ENCODE data around the gene NT5DC3.

Gene NT5DC3

DNA sequence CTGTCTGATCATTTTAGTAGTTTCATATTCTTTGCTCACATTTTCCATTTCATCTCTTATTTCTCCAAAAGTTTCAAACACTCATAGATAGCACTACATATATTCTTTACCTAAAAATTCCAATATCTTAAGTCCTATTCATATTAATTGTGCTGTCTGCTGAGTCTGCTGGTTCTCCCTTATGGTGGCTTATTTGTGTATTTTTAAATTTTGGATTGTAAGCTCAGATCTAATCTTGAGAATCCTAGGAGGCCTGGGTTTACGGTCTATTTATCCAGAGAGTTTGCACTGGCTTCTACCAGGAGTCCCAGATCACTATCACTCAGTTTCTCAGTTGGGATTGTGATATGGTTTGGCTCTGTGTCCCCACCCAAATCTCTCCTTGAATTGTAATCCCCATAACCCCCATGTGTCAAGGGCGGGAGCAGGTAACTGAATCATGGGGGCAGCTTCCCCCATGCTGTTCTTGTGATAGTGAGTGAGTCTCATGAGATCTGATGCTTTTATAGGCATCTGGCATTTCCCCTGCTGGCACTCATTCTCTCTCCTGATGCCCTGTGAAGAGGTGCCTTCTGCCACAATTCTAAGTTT, 10.2 kb downstream of the NT5DC3 start:
- Histone ChIP-seq H3K4me2 (ENCODE audit: low read depth, low read length) (no peak overlapping the region), H3K4me1 (ENCODE audit: low read length) (no peaks in the 10 kb centered on the region), H3K79me2 (ENCODE audit: low read length) (peaks cover 84% of the 10 kb centered on the region), H3K9ac (ENCODE audit: low read length) (no peak overlapping the region), H3K36me3 (replicated peaks; ENCODE audit: insufficient read depth, low read length) (no peaks in the 10 kb centered on the region), H3K27me3 (replicated peaks; ENCODE audit: insufficient read depth, low read length) (no peaks in the 10 kb centered on the region), H3F3A (ENCODE audit: insufficient read depth, low read length) (no peaks in the 10 kb centered on the region), H4K20me1 (ENCODE audit: insufficient read depth, low read length) (no peaks in the 10 kb centered on the region), H2AFZ (ENCODE audit: low read length) (no peak overlapping the region), H3K27ac (ENCODE audit: low read length) (no peak overlapping the region), H3K4me3 (ENCODE audit: low read length) (no peak overlapping the region), H3K9me3 (replicated peaks; ENCODE audit: insufficient read depth, low read length) (no peaks in the 10 kb centered on the region), H3K9me2 (replicated peaks; ENCODE audit: insufficient read depth, low read length) (no peaks in the 10 kb centered on the region)
- TF ChIP-seq, protein P1, sequence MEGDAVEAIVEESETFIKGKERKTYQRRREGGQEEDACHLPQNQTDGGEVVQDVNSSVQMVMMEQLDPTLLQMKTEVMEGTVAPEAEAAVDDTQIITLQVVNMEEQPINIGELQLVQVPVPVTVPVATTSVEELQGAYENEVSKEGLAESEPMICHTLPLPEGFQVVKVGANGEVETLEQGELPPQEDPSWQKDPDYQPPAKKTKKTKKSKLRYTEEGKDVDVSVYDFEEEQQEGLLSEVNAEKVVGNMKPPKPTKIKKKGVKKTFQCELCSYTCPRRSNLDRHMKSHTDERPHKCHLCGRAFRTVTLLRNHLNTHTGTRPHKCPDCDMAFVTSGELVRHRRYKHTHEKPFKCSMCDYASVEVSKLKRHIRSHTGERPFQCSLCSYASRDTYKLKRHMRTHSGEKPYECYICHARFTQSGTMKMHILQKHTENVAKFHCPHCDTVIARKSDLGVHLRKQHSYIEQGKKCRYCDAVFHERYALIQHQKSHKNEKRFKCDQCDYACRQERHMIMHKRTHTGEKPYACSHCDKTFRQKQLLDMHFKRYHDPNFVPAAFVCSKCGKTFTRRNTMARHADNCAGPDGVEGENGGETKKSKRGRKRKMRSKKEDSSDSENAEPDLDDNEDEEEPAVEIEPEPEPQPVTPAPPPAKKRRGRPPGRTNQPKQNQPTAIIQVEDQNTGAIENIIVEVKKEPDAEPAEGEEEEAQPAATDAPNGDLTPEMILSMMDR (IDR thresholded peaks at IDR 0.05; ENCODE audit: low read length): no peak
- no peak for TF ChIP-seq EZH2phosphoT487 (IDR thresholded peaks at IDR 0.05; ENCODE audit: low read length)
- TF ChIP-seq EZH2 (optimal IDR thresholded peaks at IDR 0.05; ENCODE audit: low read depth, low read length): no peak
- DNase-seq: no peak

DNA sequence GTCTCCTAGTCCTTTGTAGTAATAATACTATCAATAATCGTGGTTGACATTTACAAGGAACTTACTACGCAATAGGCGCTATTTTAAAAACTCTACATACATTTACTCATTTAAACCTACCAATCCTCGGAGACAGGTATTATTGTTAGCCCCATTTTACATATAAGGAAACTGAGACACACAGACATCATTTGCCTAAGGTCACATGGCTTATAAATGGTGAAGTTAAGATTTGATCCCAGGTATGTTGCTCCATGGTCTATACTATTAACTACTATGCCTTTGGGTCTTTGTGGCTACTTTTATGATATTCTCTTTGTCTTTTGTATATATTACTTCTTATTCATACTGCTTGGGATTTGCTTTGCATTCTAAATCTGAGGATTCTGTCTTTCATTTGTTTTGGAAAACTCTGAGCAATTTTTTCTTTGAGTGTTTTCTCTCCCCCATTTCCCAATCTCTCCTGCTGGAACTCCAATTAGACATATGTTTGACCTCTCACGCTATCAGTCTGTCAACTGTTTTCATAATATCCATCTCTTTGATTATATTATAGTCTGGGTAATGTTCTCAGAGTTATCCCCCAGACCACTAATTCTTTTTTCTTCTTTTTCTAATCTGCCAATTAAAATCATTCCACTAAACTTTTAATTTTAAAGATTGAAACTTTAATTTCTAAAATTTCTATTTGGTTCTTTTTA, 10.9 kb downstream of the NT5DC3 start:
- Histone ChIP-seq H3K79me2 (ENCODE audit: low read length) (peaks cover 83% of the 10 kb centered on the region), H3K9me3 (replicated peaks; ENCODE audit: insufficient read depth, low read length) (no peaks in the 10 kb centered on the region), H3K4me3 (ENCODE audit: low read length) (no peak overlapping the region), H3K36me3 (replicated peaks; ENCODE audit: insufficient read depth, low read length) (no peaks in the 10 kb centered on the region), H3F3A (ENCODE audit: insufficient read depth, low read length) (no peaks in the 10 kb centered on the region), H3K4me1 (ENCODE audit: low read length) (no peaks in the 10 kb centered on the region), H3K9ac (ENCODE audit: low read length) (no peak overlapping the region), H2AFZ (ENCODE audit: low read length) (no peak overlapping the region), H3K9me2 (replicated peaks; ENCODE audit: insufficient read depth, low read length) (no peaks in the 10 kb centered on the region), H3K27me3 (replicated peaks; ENCODE audit: insufficient read depth, low read length) (no peaks in the 10 kb centered on the region), H3K27ac (ENCODE audit: low read length) (no peak overlapping the region), H4K20me1 (ENCODE audit: insufficient read depth, low read length) (no peaks in the 10 kb centered on the region), H3K4me2 (ENCODE audit: low read depth, low read length) (no peak overlapping the region)
- TF ChIP-seq EZH2phosphoT487 (IDR thresholded peaks at IDR 0.05; ENCODE audit: low read length): no peak
- no peak for TF ChIP-seq EZH2 (optimal IDR thresholded peaks at IDR 0.05; ENCODE audit: low read depth, low read length)
- TF ChIP-seq, protein P1 (IDR thresholded peaks at IDR 0.05; ENCODE audit: low read length): no peak
- no peak for DNase-seq

DNA sequence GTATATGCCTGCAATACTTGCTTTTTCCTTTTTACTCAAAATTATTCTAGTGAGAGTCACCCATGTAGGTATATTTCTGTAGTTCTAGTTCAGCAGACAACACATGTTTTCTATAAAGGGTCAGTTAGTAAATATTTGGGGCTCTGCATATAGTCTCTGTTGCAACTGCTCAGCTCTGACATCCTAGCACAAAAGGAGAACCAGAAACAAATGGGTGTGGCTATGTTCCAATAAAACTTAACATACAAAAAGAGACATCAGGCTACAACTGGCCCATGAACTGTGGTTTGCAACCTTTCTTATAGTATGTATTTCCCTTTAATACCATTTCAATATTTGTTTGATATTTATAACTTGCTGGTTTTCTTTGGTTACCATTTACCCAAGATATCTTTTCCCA, 11.9 kb downstream of the NT5DC3 start:
- TF ChIP-seq EZH2phosphoT487 (IDR thresholded peaks at IDR 0.05; ENCODE audit: low read length) (no peak), EZH2 (optimal IDR thresholded peaks at IDR 0.05; ENCODE audit: low read depth, low read length) (no peak)
- TF ChIP-seq, protein P1 (IDR thresholded peaks at IDR 0.05; ENCODE audit: low read length): no peak

More for the DNA sequence above, 11.9 kb downstream of the NT5DC3 start:
- Histone ChIP-seq H3K79me2 (ENCODE audit: low read length) (peaks cover 80% of the 10 kb centered on the region), H3K36me3 (replicated peaks; ENCODE audit: insufficient read depth, low read length) (no peaks in the 10 kb centered on the region), H3K9ac (ENCODE audit: low read length) (no peak overlapping the region), H3K9me3 (replicated peaks; ENCODE audit: insufficient read depth, low read length) (no peaks in the 10 kb centered on the region), H2AFZ (ENCODE audit: low read length) (no peak overlapping the region), H3K27me3 (replicated peaks; ENCODE audit: insufficient read depth, low read length) (no peaks in the 10 kb centered on the region), H4K20me1 (ENCODE audit: insufficient read depth, low read length) (no peaks in the 10 kb centered on the region), H3K27ac (ENCODE audit: low read length) (no peak overlapping the region), H3K4me3 (ENCODE audit: low read length) (no peak overlapping the region), H3K9me2 (replicated peaks; ENCODE audit: insufficient read depth, low read length) (no peaks in the 10 kb centered on the region), H3K4me2 (ENCODE audit: low read depth, low read length) (no peak overlapping the region), H3F3A (ENCODE audit: insufficient read depth, low read length) (no peaks in the 10 kb centered on the region), H3K4me1 (ENCODE audit: low read length) (no peaks in the 10 kb centered on the region)
- no peak for DNase-seq

All from MM.1S (cell line).